Right renal pelvis (tissue), 4 donors: ENCODE data around the gene RXRG. TPM values are rescaled to one million over a fixed set of nuclear protein-coding genes. Genes with fewer than 3 reads are reported as not detected.
"Not testable (repeated sequence)": the region's sequence is repeated elsewhere in the genome, so short reads cannot be mapped to it uniquely, and the experiment has no call there.

Experiments used
- DNase-seq, 4 donors: peaks; one replicate each; pipeline ENCODE4 v3.0.0-alpha.2; 2013; ENCODE audit warnings: low read depth in 4 of 4, low spot score in 3 of 4, missing footprints in 1 of 4
- polyA plus RNA-seq, 4 donors: library from polyadenylated mRNA; unstranded; fragments of 120-200 nt; gene quantifications; one replicate each; pipeline ENCODE4 v1.2.1, GENCODE V29; 2013; ENCODE audit not compliant: insufficient read length in 4 of 4

Gene RXRG
- polyA plus RNA-seq: 1 to 10 TPM; 2.0 to 2.6 (median 2.1) TPM

DNA sequence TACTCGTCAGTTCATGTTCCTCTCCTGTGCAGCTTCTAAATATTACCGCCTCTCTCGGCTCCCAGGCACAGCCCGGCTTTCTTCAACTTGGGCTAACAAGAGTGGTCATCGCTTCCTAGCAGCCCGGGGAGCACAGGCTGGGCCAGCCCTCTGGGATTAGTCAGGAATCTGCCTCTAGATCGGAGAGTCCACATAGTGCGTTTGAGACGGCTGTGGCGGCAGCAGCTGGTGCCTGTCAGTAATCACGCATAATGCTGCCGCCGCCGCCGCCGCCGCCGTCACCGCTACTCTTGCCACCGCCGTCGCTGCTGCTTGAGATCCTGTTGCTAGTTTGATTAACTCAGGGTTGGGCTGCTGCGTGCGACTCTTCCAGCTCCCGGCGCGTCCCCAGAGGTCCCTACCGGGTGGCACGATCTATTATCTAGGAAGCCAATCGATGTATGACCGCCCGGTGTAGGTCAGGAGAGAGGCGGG lies at the start of gene RXRG:
Gene RXRG (minus strand): TSS at position 230 of the 474 bp plus-strand sequence. CDS start 233 bp downstream, outside the sequence.
- peak in 2 of 4 donors; percentile 11 to 20 for DNase-seq

DNA sequence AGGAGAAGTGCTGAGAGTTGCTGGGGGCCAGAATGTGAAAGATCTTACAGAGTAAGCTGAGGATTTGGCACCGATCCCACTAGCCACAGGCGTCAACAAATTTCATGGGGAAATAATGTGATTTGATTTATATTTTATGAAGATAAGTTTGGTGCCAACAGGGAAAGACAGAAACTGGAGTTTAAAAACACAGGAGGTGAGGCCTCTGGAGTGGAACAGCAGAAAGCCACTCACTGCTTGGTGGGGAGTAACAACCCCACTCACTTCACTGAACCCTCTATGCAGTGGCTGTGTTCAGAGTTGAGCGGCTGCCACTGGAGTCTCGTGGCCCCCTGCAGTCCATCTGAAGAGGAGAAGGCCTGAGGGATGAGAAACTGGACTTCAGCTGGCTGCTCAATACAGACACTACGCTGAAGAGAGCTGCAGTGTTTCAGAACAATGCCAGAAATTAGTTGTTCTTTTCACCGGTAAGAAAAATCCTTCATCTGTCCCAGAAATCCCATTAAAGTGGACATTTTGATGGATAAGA lies 48.0 kb upstream of the RXRG start:
- DNase-seq: no peak

DNA sequence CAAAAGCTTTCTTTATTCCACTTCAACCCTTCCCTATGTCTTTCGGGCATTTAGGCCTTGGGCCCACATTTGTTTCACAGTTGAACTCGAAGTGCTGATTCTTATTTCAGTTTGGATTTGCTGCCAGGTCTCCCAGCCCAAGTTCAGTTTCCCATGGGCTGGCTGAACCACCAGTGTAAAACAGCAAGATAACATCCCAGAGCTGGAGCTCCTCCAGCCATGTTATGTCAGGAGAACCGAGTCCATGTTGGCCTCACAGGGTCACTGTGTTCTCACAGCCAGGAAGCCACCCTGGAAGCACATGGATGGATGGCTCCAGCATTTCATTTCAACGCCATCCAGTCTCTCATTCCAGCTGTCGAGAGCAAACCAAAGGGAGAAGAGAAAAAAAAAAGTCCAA lies 45.2 kb upstream of the RXRG start:
- no peak for DNase-seq

DNA sequence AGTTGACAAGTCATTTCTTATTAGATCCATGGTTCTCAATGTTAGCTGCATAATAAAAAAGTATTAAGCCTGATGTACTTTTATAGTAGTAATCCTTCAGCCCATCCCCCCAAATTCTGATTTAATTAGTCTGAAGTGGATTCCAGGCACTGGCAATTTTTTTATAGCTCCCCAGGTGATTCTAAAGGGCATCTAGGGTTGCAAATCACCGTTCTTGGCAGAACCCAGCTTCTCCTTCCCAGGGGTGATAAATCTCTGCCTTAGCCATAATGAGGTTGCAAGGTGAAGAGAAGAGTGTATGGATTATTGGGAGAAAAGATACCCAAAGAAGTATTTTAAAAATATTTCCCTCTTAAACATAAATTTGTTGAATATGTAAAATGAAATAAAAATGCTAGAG lies 43.0 kb upstream of the RXRG start:
- DNase-seq: no peak

DNA sequence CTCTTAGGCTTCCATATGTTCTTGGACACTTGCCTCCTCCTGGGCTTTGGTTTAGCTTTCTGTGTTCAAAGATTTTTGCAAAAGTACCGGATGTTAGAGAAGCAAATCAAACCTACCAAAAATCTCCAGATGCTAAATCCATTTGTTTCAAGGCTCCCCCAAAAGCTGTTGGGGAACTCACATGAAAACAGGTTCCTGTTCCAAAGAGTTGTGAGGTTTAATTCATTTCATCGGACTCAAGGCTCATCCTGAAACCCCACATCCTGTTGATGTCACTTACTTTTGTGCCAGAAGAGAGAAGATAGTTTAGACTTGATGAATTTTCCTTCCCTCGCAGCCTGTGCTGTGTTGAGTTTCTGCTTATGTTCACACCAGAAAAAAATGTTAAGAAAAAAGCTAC lies 41.7 kb upstream of the RXRG start:
- DNase-seq: no peak

DNA sequence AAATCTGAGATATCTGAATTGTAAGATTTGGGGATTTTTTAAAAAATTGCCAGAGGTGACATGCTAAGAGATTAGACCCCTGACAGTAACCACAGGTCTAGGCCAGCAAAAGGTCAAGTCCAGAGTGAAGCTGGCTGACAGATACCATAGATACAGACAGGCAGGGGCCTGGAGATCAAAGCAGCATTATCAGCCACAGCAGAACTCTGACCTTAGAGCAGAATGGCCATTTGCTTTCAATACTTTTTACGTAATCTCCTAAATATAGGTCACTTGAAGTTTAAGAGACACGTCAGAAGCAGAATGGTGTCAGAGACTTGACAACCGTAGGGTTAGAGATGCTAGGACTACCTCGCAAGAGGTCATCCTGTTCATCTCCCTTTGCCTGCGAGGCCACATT lies 40.8 kb upstream of the RXRG start:
- DNase-seq: no peak

DNA sequence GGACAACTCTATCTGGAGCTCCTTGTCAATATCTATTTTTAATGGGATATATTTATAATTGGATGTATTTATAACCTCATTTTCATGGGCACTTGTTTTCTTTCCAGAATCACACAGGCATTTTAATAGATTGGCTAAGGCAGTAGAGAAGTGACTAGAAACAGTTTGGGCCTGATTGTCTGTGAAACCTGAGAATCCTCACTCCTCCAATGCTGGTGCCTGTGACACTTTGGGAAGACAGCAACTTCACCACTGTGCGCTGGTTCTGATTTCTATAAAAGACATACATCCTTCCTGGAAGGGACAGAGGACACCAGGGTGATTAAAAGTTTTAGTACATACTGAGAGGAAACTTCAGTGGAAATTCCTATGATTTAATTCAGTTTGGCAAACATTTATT lies 39.6 kb upstream of the RXRG start:
- DNase-seq: peak in 1 of 4 donors; percentile 6

DNA sequence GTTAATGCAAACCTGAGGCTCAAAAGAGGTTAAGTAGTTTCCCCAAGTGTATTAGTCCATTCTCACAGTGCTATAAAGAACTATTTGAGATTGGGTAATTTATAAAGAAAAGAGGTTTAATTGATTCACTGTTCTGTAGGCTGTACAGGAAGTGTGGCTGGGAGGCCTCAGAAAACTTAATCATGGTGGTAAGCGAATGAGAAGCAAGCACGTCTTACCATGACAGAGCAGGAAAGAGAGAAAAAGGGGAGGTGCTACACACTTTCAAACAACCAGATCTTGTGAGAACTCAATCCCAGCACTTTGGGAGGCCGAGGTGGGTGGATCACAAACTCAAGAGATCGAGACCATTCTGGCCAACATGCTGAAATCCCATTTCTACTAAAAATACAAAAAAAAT lies 38.5 kb upstream of the RXRG start:
- DNase-seq: no peak

DNA sequence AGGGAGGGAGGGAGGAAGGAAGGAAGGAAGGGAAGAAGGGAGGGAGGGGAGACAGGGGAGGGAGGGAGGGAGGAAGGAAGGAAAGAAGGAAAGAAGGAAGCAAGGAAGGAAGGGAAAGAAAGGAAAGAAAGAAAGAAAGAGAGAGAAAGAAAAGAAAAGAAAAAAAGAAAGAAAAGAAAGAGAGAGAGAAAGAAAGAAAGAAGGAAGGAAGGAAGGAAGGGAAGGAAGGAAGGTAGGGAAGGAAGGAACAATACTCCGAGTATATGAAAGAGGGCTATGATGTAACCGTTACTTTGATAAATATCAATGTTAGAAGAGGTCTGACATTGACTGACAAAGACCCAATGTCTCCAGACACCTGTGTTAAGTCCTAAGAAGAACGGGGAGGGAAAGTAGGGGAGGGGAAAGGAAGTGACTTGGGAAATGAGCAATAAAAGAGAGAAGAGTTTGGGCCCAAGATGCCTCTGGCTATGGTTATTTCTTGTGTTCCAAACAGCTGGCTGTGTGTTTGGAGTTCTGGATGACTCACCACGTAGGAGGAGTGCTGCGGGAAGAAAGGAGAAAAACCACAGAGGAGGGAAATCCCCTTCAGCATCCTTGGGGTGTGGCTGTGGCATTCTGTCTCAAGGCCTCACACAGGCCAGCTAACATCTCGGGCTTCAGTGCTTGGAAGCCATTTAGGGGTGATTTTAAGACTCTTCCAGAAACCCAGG lies 37.0 kb upstream of the RXRG start:
- no peak for DNase-seq

DNA sequence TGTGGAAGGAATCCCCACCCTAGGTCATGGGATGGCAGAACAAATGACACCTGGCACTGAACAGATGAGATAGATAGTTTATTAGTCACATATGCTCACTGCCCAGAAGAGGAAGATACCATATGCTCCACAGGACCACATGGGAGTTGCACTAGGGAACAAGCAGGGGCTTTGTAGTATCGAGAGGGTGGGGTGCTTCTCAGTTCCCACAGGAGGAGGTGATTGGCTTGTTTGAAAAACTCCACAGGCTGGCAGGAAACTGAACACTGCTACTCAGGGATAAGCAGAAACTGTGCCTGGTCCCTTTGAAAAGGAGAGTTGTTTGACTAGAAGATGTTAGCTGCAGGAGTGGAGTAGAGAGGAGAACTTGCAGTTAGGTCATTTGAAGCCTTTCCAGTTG lies 31.9 kb upstream of the RXRG start:
- DNase-seq: no peak

DNA sequence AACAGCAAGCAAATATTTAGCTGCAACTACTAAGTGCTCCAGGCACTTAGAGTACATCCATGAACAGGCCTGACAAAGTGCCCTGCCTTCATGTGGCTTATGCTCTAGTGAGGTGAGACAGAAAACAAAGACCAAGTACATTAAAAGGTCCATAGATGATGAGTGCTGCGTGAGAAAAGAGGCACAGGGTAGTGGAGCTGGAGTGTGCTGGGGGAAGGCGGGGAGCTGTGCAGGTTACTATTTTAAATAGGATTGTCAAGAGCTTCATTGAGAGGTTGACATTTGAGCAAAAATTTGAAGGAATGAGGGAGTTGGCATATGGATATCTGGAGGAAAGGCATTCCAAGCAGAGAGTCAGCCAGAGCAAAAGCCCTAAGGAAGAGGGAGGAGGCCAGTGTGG lies 29.3 kb upstream of the RXRG start:
- DNase-seq: no peak

DNA sequence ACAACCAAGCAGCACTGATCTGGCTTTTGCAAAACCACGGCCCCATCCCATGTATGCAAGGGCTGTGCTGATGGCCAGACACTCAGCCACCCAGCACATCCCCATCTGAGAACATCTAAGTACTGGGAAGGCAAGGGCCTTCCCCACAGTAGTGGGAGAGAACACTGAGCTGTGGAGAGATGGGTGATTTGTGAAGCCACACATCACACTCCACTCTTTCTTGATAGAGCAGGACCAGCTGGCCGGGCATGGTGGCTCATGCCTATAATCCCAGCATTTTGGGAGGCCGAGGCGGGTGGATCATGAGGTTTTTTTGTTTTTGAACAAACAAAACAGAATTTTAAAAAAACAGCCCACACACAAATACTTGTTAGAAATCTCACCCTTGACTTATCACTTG lies 28.2 kb upstream of the RXRG start:
- DNase-seq: no peak

DNA sequence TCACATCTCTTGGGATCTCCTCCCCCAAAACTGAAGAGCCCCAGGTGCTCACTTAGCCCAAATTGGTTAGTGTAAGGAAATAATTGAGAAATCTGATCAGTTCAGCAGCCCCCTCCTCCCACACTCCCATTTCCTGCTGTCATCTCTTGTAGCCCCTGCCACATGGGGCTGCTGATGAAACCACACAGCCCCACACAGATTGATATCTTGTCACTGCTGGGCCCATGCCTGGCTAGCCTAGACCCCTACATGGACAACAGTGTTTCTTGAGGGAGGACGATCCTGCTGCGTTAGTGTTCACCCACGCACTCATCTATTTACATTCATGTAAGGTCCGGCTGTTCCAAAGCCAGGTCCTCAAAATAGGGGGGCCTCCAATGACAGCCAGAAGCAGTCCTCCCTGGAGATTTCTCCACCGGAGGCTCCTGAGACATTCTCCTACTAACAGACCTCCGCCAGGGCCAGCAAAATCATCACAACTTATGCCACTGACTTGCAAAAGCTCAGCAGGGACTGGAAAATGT lies 23.9 kb upstream of the RXRG start:
- DNase-seq: no peak

DNA sequence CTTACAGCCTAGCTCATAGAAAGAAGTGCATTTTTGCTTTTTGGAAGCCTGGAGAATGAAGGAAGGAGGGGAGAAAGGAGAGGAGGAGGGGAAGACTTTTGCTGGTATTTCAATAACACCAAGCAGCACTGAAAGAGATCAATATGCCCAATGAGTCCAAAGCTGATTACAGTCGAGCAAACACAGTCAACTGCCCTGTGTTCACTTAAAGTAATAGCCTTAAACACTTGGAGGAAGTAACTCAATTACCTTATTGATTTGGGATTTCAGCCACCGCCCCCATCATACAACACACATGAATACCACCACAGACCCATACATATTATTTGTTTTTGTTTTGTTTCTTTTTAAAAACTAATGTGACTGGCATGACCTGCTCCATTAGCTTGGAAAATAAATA lies 23.3 kb upstream of the RXRG start:
- DNase-seq: no peak

DNA sequence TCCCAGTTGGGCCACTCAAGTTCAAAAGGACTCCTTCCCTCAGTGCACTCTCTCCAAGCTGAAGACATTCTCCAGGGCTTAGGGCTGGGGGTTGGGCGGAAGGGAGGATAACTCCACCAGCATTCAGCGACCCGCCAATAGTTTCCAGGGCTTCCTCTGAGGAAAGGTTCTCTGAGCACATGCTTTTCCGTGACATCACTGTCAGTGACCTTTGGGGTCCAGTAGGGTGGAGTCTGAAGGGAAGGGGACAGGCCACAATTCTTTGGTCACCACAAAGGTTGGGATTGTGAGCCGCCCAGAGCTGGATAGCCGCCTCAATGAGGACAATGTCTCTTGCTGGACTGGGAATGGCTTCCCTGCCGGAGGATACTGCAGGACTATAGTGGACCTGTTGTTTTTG lies 22.8 kb upstream of the RXRG start:
- no peak for DNase-seq

DNA sequence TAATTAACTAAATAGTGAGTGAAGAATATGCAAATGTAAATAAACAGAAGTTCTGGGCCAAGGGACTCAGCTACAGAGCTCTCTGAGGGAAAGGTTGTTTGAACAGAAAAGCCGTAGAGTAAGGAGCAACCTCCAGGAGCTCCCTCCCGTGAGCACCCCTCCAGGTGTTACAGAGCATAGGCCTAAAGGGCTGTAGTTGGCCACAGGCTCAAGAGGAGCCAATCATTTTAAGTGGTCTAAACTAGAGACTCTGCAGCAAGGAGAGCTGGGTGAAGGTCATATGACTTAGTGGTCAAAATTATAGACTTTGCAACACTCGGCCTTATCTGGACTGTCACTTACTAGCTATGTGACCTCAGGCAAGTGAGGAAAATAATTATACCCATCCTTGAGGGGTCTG lies 19.1 kb upstream of the RXRG start:
- DNase-seq: no peak

DNA sequence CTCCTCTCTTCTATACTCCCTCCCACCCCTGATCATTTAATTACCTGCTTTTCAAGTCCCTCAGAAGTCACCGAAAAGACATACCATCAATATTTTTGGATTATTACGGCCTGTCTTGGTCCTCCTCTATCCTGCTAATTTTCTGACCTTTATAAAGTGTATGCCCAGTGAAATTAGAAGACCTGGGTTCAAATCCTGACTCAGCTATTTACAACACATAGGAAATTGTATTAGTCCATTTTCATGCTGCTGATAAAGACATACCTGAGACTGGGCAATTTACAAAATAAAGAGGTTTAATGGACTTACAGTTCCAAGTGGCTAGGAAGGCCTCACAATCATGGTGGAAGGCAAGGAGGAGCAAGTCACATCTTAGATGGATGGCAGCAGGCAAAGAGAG lies 14.8 kb upstream of the RXRG start:
- DNase-seq: not testable (repeated sequence)

DNA sequence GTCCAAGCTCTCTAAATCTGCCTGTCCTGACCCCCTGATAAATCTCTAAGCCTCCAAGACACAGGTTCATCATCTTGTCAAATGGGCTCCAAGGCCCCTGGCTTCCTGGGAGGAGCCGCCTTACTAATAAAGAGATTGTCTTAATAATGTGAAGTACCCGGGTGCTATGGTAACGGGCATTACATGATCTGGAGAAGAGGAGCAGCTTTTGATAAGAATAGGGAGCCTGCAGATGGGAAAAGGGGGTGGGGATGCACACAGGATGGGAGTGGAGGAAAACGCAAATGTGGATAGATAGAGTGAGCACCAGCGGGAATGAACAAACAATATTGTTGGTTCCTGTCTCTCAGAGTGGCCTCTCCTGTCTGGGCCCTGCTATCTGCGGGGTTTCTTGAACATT lies 11.9 kb upstream of the RXRG start:
- no peak for DNase-seq

DNA sequence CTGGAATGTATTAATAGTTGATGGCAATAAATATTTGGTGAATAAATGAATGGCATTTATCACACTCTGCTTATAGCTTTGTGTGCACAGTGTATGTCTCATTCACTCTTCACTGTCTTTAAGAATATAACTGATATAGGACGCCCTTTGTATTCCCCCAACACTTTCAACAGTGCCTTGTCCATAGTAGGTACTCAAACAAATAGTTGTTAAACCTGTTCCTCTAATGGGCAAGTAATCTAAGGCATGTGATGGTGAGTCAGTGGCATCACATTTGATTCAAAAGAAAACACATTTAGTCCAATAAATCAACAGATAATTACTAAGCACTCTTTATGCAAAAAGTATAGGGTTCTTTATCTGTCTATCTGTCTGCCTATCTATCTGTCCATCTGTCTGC lies 11.2 kb upstream of the RXRG start:
- DNase-seq: no peak

DNA sequence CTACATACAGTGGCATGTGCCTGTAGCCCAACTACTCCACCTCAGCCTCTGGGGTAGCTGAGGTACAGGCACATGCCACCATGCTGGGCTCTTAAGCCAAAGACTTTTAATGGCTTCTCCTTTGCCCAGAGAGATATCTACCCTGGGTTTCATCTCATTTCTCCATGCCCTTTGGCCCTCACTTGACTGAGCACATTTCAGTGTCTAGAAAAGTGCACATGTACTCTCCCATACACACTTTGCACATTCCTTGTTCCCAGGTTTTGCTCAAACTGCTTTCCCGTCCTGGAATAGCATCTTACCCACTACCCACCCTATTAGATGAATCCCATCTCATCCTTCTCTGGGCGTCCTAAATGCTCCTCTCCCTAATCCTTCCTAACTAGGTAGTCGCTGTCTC lies 10.2 kb upstream of the RXRG start:
- DNase-seq: no peak

DNA sequence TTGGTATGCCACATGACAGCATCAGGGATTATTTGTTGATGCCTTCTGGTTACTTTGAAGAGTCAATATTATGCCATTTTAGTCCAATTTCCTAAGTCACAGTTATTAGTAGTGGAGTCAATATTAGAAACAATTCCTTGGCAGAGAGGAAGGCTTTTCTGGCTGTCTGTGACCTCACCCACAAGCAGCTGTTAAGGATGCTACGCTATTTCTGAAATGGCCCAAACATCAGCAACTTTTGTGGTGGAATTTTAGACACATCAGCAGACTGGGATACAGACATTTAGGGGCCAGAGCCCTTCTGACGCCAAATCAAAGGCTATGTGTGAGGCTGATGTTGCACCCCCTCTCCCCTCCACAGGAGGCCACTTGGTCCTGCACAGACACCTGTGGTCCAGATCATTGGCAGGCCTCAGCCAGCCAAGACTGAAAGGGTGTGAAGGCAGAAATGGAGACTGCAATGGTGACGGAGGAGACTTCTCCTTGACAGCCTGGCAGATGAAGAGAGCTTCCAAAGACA lies 9.2 kb upstream of the RXRG start:
- no peak for DNase-seq
